CD4-positive, alpha-beta T cell treated with Interleukin-4 for 1 hour (primary cell): ENCODE results near the gene HAAO.
"Not testable (repeated sequence)": the region's sequence is repeated elsewhere in the genome, so short reads cannot be mapped to it uniquely, and the experiment has no call there.

Experiments used
- DNase-seq, 2 donors: peaks; one replicate each; pipeline ENCODE4 v3.0.0-alpha.2; 2020 to 2022

HAAO gene

GRCh38 chr2:42792583-42793333 lies at the start of gene HAAO:
Gene HAAO, minus strand, starts transcription at chr2:42792583. Its CDS starts 47 bp downstream, at chr2:42792536.
- DNase-seq = no peak

GRCh38 chr2:42841344-42841743 lies 49.0 kb upstream of the HAAO start:
- DNase-seq = peak in 1 of 2 donors; percentile 2

- DNase-seq = peak in 1 of 2 donors; percentile 10
Measured at GRCh38 chr2:42840760-42841159, 48.4 kb upstream of the HAAO start.

GRCh38 chr2:42839809-42840501 lies 47.6 kb upstream of the HAAO start:
- DNase-seq = peak in 1 of 2 donors; percentile 6

GRCh38 chr2:42838133-42838532 lies 45.8 kb upstream of the HAAO start:
- DNase-seq = peak in 1 of 2 donors; percentile 1

GRCh38 chr2:42835577-42836371 lies 43.4 kb upstream of the HAAO start:
- DNase-seq = peak in 1 of 2 donors; percentile 57

- DNase-seq = no peak
Measured at GRCh38 chr2:42834161-42834560, 41.8 kb upstream of the HAAO start.

GRCh38 chr2:42832289-42832634 lies 39.9 kb upstream of the HAAO start:
- DNase-seq = no peak

- not testable (repeated sequence) for DNase-seq
Measured at GRCh38 chr2:42831575-42832288, 39.3 kb upstream of the HAAO start.

- DNase-seq = no peak
Measured at GRCh38 chr2:42830922-42831574, 38.7 kb upstream of the HAAO start.

- no peak for DNase-seq
Measured at GRCh38 chr2:42829671-42830440, 37.5 kb upstream of the HAAO start.

- DNase-seq = peak; percentile 72 to 74
Measured at GRCh38 chr2:42828487-42829425, 36.4 kb upstream of the HAAO start.

- peak; percentile 77 to 79 for DNase-seq
Measured at GRCh38 chr2:42827647-42828486, 35.5 kb upstream of the HAAO start.

GRCh38 chr2:42826231-42826630 lies 33.8 kb upstream of the HAAO start:
- no peak for DNase-seq

GRCh38 chr2:42824454-42824807 lies 32.0 kb upstream of the HAAO start:
- DNase-seq = no peak

GRCh38 chr2:42823744-42824453 lies 31.5 kb upstream of the HAAO start:
- DNase-seq = no peak

GRCh38 chr2:42819160-42819559 lies 26.8 kb upstream of the HAAO start:
- DNase-seq = no peak

GRCh38 chr2:42815726-42816125 lies 23.3 kb upstream of the HAAO start:
- DNase-seq = no peak

GRCh38 chr2:42813763-42814162 lies 21.4 kb upstream of the HAAO start:
- no peak for DNase-seq
